ENCODE measurements around the gene SMOC2. TPM values are rescaled to one million over a fixed set of nuclear protein-coding genes. Genes with fewer than 3 reads are reported as not detected.

The SMOC2 gene
- total RNA-seq, 1 donor from 2014 or later = not detected

- H3K27ac Mint-ChIP-seq (ENCODE audit: unreplicated experiment) = no peak overlapping the region
- no peak overlapping the region for H3K4me3 Mint-ChIP-seq (ENCODE audit: unreplicated experiment)
- no peak for DNase-seq (ENCODE audit: low spot score)
Observed at GRCh38 chr6:168628732-168629245, 187.8 kb downstream of the SMOC2 start.

GRCh38 chr6:168631564-168631963 lies 190.6 kb downstream of the SMOC2 start:
- no peaks in the 10 kb centered on the region for H3K4me1 Mint-ChIP-seq (ENCODE audit: unreplicated experiment)
- DNase-seq (ENCODE audit: low spot score) = no peak
- TF ChIP-seq CTCF (IDR thresholded peaks at IDR 0.05; ENCODE audit: unreplicated experiment) = no peak
- no peak overlapping the region for H3K27ac Mint-ChIP-seq (ENCODE audit: unreplicated experiment)
- H3K9me3 Mint-ChIP-seq (ENCODE audit: unreplicated experiment) = no peaks in the 10 kb centered on the region
- no peak overlapping the region for H3K4me3 Mint-ChIP-seq (ENCODE audit: unreplicated experiment)
- peaks cover 2% of the 10 kb centered on the region for H3K27me3 Mint-ChIP-seq (ENCODE audit: unreplicated experiment)
- no peaks in the 10 kb centered on the region for H3K36me3 Mint-ChIP-seq (ENCODE audit: low read depth, unreplicated experiment)

More at GRCh38 chr6:168628732-168629245, 187.8 kb downstream of the SMOC2 start:
- no peaks in the 10 kb centered on the region for H3K9me3 Mint-ChIP-seq (ENCODE audit: unreplicated experiment)
- H3K36me3 Mint-ChIP-seq (ENCODE audit: low read depth, unreplicated experiment) = no peaks in the 10 kb centered on the region
- no peaks in the 10 kb centered on the region for H3K4me1 Mint-ChIP-seq (ENCODE audit: unreplicated experiment)
- no peak for TF ChIP-seq CTCF (IDR thresholded peaks at IDR 0.05; ENCODE audit: unreplicated experiment)
- H3K27me3 Mint-ChIP-seq (ENCODE audit: unreplicated experiment) = peaks cover 4% of the 10 kb centered on the region

GRCh38 chr6:168632694-168633093 lies 191.7 kb downstream of the SMOC2 start:
- DNase-seq (ENCODE audit: low spot score) = no peak
- no peaks in the 10 kb centered on the region for H3K4me1 Mint-ChIP-seq (ENCODE audit: unreplicated experiment)
- no peaks in the 10 kb centered on the region for H3K36me3 Mint-ChIP-seq (ENCODE audit: low read depth, unreplicated experiment)
- TF ChIP-seq CTCF (IDR thresholded peaks at IDR 0.05; ENCODE audit: unreplicated experiment) = no peak
- H3K4me3 Mint-ChIP-seq (ENCODE audit: unreplicated experiment) = no peak overlapping the region
- no peaks in the 10 kb centered on the region for H3K9me3 Mint-ChIP-seq (ENCODE audit: unreplicated experiment)
- H3K27me3 Mint-ChIP-seq (ENCODE audit: unreplicated experiment) = peaks cover 2% of the 10 kb centered on the region
- no peak overlapping the region for H3K27ac Mint-ChIP-seq (ENCODE audit: unreplicated experiment)

- Mint-ChIP-seq H3K9me3 (ENCODE audit: unreplicated experiment) (no peaks in the 10 kb centered on the region), H3K4me1 (ENCODE audit: unreplicated experiment) (no peaks in the 10 kb centered on the region), H3K36me3 (ENCODE audit: low read depth, unreplicated experiment) (no peaks in the 10 kb centered on the region), H3K27ac (ENCODE audit: unreplicated experiment) (no peak overlapping the region), H3K27me3 (ENCODE audit: unreplicated experiment) (no peaks in the 10 kb centered on the region), H3K4me3 (ENCODE audit: unreplicated experiment) (no peak overlapping the region)
- no peak for TF ChIP-seq CTCF (IDR thresholded peaks at IDR 0.05; ENCODE audit: unreplicated experiment)
- DNase-seq (ENCODE audit: low spot score) = no peak
Observed at GRCh38 chr6:168634541-168635328, 193.8 kb downstream of the SMOC2 start.
